T follicular helper cell (primary cell): ENCODE measurements around the gene ARHGAP24.

Source experiments
- DNase-seq: peaks from one replicate; pipeline ENCODE4 v3.0.0-alpha.2; 2020; ENCODE audit warnings: low read depth

ARHGAP24 gene

DNA sequence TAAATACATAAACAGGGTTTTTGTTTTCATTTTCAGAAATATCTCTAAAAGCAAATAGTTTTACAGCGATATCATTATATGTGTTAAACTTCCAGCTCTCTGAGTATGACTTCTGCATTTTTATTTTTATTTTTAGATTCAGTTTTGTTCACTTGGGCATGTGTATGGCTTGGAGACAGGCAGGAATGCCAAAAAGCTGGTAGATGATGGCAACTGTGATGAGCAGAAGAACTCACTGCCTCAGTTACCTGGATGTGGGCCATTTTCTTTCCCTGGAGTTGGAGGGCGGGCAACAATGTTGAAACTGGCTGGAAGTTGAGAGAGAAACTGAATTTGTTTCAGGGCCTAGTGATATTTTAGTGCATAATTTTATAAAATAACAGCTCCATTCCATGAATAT is 266.4 kb downstream of the ARHGAP24 start:
- DNase-seq: no peak

DNA sequence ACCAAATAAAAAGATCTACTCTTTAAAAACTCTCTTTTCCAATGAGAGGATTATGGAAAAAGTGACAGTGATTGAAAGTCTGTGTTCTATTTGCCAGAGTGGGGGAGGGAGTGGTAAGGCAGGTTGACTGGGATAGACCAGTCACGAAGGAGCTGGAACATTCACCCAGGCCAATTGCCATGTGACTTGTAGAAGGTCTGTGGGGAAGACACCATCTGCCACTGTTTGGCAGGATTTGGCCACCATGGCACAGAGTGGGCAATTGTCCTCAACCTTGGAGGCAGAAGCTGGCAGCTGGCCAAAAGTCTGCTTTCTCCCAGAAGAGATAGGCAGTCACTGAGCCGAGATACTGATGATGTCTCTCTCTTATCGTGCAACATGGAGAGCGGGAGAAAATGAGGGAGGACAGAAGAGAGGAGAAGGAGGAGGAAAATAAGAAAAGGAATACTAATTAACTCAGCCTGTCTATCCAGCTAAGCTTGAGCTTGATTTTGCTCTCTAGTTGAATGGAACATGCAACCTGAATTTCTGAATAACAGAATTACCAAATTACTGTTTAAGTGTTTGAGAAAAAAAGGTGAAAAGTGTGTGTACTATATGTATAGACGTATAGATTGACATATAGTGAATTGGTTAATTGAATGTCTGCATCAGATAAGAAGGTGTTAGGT is 267.1 kb downstream of the ARHGAP24 start:
- DNase-seq: no peak

DNA sequence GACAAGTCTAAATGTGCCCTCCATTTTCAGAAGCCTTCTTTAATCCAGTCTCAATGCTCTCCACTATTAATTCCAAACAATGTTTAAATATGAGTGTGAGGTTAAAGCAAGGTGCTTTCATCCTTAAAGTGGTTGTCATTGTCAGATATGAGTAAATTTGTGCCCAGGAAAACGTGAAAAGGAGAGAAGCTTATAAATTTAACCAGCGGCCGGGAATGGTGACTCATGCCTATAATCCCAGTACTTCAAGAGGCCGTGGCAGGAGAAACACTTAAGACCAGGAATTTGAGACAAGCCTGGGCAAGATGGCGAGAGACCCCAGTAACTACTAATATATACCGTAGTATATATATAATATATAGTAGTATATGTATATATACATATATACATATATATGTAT is 270.0 kb downstream of the ARHGAP24 start:
- DNase-seq: no peak

DNA sequence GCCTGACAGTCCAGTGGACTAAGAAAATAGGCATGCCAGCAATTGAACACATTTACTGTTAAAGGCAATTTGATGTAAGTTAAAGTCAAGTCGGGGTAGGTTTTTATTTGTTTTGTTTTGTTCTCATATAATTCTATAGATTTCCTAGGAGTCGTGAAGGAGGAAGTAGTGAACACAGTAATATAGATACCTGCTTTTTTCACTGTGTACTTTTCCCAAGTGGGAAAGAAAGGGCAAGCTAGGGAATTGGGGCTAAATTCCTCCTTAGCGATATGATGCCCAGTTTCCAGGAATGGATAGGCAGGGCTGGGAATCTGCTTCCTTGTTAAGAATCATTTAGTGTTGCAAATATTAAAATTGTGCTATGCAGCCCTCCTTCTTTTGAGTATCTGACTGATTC is 271.0 kb downstream of the ARHGAP24 start:
- DNase-seq: no peak

DNA sequence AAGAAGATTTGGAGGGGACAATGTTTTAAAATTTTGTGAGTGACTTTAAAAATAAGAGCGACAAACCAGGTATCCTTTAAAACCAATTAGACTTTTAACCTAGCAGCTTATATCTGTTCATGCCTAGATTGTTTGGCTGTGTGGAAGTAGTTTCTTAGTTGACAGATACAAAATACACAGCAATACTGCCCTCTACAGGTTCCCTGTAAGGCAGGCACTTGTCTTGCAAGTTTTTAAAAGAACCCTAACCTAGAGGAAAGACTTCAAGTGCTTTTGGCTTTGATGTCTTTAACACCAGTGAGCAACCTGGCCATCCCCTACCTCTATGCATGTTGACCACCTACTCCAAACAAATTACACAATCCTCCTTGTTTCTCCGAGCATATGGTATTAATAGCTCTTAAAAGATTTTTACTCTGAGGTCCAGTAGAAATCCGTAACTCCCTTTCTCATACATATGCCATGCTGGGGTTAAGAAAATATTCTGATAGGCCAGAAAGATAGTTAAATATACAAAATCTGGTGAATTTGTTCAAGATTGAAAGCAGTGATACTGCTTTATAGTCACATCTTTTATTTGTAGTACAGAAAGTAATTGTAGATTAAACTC is 273.0 kb downstream of the ARHGAP24 start:
- DNase-seq: no peak

DNA sequence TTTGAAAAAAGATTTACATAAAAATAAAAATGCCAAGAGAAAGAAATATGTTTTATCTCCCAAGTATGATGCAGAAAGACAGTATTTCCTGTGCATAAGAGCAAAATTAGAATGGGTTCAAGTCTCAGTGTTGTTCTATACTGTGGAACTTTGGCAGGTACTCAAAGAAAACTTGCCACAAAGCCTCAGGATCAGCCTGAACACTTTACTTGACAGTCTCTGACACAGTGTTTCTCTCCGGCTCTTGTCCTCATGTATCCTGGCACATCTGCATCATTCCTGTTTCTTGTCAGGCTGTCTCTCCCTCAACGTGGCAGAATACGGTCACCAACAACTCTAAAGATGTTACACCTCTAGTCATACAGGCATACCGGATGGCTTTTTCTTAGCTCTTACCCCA is 273.7 kb downstream of the ARHGAP24 start:
- no peak for DNase-seq

DNA sequence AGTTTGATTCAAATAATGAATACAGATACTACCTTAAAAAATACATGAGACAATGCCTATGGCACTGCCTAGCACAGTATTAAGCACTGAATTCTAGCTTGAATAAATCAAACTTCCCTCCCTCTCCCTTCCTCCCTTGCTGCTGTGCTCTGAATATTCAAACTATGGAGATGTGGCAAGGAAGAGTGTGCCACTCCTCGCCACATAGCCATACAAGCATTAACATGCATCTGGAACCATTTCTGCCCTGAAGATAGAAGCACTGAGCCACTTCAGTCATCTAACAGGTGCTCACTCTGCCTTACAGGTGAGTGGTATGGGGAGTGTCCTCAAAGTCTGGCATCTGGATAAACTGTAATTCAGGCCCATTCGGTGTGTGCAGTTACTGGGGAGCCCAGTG is 276.9 kb downstream of the ARHGAP24 start:
- DNase-seq: no peak

DNA sequence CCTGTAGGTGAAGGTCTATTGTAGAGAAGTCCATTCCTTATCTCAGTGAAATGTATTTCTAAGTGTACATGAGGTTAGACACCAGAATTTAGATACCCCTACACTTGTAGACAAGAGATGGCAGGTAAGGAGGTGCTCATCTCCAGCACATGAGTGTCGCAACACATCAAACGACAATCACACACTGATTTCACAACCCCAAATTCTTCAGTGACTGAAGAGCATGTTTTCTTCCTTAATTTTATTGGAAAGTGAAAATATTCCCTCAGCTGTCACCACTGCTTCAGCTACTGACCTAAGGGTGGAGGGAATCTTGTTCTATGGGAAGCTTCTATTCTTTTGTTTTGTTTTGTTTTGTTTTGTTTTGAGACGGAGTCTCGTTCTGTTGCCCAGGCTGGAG is 280.3 kb downstream of the ARHGAP24 start:
- DNase-seq: no peak

DNA sequence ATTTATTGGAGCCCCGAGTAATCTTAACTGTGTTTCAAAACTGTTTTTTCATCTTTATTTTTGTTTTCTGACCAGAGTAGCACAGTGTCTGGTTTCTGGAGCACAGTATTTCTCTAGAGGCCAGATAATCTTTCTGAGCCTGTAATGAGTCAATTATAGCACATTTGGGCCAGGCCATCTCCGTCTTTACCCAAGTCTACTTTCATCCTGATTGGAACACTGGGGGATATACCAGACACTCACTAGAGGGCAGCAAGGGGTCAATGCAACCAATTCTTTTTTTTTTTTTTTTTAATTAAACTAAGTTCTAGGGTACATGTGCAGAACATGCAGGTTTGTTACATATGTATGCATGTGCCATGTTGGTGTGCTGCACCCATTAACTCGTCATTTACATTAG is 282.0 kb downstream of the ARHGAP24 start:
- DNase-seq: no peak

DNA sequence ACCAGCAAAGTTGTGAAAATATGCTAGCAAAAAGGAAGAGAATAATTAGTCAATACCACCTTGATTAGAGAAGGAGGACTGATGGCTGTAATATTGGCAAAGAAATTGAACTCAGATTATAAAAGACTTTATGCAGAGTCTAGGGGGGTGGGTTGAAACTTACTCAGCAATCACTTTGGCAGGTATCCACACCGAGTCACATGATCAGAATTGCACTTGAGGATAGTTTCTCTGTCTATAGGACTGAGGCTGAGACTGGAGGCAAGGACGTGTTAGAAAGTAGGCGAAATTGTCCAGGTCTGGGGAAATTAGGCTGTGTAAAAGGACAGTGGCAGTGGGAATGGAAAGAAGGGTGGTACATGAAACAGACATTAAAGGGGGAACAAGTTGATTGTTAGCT is 284.4 kb downstream of the ARHGAP24 start:
- no peak for DNase-seq

DNA sequence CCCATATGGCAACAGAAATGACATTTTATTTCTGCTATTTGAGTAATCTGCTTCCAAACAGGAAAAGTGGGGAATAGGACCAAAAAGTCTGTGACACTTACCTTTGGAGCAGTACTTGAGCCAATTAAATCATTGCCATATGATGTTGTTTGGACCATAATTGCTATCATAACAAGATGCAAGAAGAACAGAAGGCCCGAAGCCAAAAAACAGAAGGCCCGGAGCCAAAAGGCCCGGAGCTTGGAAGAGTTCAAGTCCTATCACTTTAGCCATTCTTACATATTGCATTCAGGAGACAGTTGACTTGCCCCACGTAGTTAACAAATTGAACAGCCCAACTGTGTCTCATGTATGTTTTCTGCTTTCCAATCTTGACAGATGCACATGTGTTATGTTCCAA is 285.6 kb downstream of the ARHGAP24 start:
- DNase-seq: no peak

DNA sequence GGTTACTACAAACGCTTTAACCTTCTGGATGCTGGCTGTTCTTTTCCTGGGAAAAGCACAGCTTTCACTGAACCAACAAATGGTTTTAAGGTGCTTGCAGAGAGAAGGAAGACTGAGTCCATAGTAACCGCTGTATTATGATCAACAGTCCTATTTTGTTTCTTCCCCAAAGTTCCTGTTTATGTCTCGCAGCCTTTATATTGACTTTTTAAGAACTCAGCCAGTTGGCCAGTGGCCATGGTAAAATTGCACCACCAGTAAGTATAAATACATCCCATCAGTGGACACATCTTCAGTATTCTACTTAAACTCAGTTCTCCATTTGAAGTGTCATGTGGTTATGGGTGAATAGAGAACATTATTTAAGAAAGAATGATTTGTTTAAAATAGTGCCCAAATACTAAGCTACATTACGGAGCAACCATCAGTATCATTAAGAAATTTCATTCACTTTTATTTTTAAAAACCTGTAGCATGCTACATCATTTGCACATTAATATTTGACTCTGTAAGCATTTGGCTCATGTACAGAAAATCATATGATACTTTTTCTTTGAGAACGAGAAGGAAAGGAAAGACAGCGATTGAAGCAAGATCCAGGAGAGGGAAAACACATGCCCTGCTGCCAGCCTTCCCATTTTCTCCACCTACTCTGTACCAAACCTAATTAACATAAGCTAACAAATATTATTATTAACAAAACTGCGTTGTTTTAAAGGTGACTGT is 287.0 kb downstream of the ARHGAP24 start:
- no peak for DNase-seq

DNA sequence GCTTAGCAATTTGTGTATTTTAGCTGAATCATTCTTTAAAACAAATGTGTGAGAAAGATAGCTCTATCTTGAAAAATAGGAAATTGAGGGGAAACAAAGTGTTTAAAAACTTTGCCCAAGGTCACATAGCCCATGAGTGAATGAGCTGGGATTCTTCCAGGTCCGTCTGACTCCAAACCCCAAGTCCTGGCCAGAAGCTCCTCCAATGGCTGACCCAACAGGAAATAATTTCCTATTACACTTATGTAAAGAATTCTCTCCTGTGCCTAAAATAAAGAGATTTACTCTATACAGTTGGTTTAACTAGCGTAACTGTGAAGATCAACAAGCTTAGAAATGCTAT is 287.6 kb downstream of the ARHGAP24 start:
- DNase-seq: no peak

DNA sequence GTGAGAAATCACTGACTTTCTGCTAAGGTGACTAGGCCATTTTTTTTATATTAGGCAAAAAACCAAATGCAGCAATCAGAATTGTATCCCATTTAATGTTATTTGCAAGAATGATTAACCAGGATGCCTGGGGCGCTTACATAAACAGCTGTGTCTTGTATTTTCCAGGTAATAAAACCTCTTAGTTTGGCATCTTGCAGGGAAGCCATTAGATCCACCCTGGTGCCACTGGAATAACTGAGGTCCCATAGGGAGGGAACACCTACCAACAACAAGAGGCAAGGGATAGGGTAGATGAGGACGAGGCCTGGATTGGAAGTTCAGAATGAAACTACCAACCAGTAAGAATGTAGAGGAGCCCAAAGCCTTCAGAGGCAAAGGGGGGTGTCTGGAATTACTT is 288.3 kb downstream of the ARHGAP24 start:
- DNase-seq: no peak

DNA sequence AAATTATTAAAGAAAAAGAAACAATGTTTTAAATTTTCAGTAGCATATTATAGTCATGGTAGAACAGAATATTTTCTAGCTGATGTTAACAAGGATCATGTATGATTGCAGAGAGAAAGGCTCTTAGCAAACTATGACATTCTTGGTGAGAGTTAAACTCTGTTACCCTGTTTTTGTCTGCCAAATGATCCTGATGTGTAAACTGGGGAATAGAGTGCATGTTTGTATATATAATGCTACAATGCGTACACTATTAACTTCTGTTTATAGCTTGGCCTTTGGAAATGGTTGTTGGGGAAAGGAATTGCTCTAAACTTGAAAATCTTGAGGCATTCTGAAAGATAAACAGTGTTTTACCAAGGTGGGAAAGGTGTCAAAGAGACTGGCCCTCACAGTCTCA is 292.7 kb downstream of the ARHGAP24 start:
- no peak for DNase-seq

DNA sequence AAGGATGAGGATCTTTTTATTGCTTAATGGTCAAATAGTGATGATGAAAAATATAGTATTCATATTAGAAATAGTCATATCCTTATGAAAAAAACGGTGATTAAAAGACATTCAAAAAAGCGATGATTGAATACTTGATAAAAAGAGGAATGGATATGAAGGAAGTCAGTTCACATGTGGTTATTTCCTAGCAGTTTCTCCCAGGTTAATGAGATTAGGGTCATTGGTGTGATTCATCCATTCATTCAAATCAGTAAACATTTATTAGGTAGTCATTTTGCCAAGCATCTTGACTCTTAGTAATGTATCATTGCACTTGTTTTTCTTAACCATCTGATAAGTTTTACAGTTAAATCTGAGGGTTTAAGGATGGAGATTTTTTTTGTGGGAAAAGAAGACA is 294.1 kb downstream of the ARHGAP24 start:
- no peak for DNase-seq

DNA sequence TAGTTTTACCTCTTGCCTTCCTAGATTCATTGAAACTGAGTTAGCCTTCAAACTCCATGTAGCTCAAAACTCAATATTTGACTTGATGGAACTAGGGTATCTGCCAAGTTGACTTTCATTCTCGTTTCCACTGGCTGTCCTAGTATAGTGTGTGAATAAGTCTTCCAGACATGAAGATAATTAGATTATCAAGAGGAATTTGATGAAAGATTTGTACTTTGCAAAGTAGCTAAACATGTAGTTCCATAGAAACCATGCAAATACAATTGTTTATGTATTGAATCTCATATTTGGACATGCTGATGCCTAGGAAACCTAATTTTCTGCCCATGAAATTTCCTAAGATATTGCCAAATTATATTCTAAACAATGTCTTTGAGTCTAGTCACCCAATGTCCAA is 297.5 kb downstream of the ARHGAP24 start:
- no peak for DNase-seq

DNA sequence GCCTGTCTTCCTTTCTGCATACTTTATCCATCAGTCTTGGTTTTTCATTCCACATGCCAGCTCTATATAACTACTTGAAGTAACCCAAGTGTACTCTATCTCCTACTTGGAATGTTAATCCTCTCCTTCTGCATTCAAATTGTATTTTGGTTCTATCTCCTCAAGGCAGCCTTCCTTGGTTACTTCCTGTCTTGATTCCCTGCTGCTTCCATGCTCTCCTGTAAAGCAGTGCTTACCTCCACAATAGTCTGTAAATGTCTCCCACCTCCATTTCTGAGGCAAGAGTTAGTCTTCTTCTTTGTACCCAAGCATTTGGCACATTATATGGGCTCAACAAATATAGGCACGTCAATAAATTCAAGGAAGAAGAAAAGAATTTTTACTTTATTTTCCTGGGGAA is 298.4 kb downstream of the ARHGAP24 start:
- no peak for DNase-seq

DNA sequence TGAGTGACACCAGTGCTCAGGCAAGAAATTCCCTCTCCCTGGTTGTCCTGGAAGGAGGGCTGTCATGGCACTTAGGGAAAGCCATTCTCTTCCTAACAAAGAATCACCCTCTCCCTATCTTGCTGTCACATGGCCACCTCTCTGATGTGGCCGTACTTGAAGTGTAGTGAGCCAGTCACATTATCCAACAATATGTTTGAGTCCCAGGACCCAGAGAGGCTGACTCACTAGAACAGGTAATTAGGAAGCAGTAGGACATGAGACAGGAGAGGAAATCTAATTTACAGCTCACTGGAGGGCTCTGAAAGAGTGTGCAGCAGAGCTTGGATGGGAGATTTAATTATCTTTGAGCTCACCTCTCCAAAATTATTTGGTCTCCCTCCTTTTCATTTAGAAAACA is 299.1 kb downstream of the ARHGAP24 start:
- no peak for DNase-seq

DNA sequence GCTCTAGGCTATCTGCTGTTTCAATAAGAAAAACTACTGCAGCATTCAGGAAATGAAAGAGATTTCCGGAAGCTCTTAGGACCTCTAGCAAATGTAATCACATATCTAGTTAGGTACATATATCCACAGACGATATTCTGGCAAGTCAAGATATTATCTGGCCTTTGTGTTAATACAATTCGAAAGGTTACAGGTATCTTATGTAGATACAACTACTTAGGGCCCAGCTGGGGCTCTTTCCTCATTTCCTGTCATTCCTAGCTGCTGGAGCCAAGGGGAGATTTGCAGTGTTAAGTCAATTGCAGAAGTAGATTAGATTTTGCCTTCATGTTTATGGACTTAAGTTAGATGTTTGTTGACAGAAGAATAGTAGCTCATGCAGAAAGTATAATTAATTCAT is 299.5 kb downstream of the ARHGAP24 start:
- no peak for DNase-seq

DNA sequence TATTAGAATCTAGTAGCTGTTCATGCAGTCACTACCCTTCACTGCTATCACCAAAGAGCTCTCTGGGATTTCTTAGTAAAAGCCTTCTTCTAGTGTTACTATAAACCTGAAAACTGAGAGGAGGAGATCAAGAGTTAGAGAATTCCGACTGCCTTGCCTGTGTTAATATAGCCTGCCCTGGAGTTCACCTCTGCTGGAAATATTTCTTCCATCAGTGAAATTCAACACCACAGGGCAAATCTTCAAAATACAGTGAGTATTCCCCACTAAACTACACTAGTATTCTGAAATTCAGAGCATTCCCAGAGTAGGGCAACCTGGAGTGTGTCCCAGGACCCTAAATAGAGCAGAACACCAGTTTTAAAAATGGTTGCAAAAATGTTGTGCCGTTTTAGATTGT is 301.1 kb downstream of the ARHGAP24 start:
- DNase-seq: no peak

DNA sequence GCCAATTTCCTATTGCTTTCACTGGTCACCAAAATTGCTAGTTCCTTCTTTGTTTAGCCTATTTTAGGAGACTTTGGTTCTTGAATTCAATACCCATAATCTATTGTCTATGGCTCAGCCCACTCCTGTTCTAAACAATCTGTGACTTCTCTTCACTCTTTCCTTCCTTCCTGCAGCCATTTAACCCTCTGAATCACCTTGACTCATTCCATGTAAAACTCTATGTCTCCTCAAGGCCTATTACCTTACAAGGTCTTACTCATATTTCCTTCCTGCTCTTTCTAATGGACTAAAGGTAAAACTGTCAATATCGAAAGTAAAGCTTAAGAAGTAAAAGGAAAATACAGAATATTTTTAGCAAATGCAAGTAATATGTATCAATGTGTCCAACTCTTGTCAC is 301.6 kb downstream of the ARHGAP24 start:
- no peak for DNase-seq

DNA sequence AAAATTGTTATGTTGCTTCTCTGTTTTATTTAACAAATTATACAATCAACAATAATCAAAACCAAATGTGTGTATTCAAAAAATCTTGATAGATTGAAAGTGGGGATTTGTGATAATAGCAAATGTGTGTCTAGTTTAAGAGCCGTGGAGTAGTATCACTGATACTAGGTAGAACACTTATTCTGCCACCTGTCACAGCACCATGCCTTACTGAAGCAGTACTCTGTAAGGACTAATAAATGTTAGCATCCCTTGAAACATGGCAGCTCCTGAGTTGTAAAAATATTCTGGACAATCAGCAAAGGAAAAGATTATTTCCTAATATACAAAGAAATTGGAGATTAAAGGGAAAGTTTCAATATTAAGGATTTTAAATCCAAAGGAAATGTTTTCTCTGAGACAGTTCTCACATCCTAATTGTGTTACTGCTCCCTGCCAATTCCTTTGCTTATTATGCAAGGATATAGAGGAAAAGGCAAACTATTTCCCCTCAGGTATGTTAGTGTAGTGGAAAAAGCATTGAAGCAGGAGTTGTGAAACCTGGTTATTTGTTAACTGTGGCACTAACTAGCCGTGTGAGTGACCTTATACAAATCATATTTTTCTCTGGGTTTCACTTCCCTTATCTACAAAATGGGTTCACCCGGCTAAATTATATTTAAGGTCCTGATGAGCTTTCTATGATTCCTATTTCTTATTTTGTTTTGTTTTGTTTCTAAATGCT is 303.1 kb downstream of the ARHGAP24 start:
- no peak for DNase-seq
